Kasumi-1 (cell line): ENCODE results near the gene VPS26B.
"Not testable (repeated sequence)": the region's sequence is repeated elsewhere in the genome, so short reads cannot be mapped to it uniquely, and the experiment has no call there.

ENCODE experiments used
- DNase-seq, 2 experiments: peaks; one replicate each; lab custom pipeline; 2025; lab: John Stamatoyannopoulos, UW

The VPS26B gene

GRCh38 chr11:134282121-134283045 lies 57.9 kb downstream of the VPS26B start:
- no peak for DNase-seq

GRCh38 chr11:134283461-134284230 lies 59.2 kb downstream of the VPS26B start:
- DNase-seq = no peak

- not testable (repeated sequence) for DNase-seq
Observed at GRCh38 chr11:134284349-134284748, 59.9 kb downstream of the VPS26B start.

GRCh38 chr11:134287561-134287960 lies 63.1 kb downstream of the VPS26B start:
- no peak for DNase-seq

GRCh38 chr11:134288486-134288885 lies 64.0 kb downstream of the VPS26B start:
- no peak for DNase-seq

- DNase-seq = no peak
Observed at GRCh38 chr11:134289167-134289566, 64.7 kb downstream of the VPS26B start.

- DNase-seq = no peak
Observed at GRCh38 chr11:134289789-134290188, 65.3 kb downstream of the VPS26B start.

GRCh38 chr11:134290646-134291045 lies 66.2 kb downstream of the VPS26B start:
- DNase-seq = no peak

GRCh38 chr11:134291196-134291595 lies 66.7 kb downstream of the VPS26B start:
- DNase-seq = no peak

- no peak for DNase-seq
Observed at GRCh38 chr11:134292661-134293060, 68.2 kb downstream of the VPS26B start.

GRCh38 chr11:134293119-134294113 lies 68.9 kb downstream of the VPS26B start:
- DNase-seq = no peak

GRCh38 chr11:134294664-134295063 lies 70.2 kb downstream of the VPS26B start:
- DNase-seq = no peak
